ENCODE results near the gene PIP5K1B.

DNA sequence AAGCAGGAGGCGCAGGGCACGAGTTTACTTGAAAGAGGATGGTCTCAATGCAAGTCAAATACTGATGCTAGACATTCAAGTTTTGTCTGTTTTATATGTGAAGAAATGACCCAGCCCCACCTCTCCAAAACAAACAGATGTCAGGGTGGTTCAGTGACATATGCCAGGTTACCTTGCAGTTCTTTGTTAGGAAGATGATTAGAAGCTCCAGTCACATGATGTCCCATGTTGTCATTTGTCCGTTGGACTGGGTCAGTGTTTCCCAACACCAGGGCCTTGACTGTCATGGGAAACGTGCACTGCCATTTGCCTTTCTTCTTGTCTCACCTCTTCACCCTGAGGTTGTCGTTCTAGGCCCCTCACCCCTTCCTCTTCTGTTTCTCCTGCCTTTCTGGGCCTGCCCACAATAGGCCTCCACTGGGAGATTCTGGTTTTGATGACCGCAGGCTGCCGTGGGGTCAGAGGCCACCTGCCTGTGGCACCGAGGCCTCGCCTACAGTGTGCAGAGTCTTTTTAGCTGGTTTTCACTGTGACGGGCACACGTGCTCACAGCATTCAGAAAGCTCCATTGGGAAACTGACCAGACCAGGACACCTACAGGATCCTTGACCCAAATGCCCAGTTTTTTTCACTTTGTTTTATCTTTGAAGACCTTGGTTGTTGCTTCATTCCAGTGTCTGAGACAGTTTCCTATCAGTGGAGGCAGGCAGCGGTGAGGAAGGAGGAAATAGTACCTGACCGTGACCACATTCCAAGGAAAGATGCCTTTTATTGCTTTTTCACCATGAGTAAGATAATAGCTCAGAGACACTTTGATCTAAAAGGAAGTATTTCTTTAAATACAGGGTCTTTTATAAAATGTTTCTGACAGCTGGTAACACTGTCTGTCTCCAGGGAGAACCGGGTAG, 123.1 kb downstream of the PIP5K1B start:
- TF ChIP-seq CTCF (conservative IDR thresholded peaks at IDR 0.05; ENCODE audit: low read depth, low read length) (no peak), EZH2 (IDR thresholded peaks at IDR 0.05; ENCODE audit: borderline replicate concordance, low read depth, low read length, poor library complexity, severe bottlenecking) (no peak)
